GM15510 (cell line): ENCODE results near the gene GTF3C1.

Experiments used
- POLR2A ChIP-seq: IDR thresholded peaks from 3 replicates; pipeline ENCODE4 v1.6.1; 2011; ENCODE audit warnings: borderline replicate concordance; ENCODE audit not compliant: insufficient read length; ENCODE audit errors: extremely low read depth

Gene GTF3C1

DNA sequence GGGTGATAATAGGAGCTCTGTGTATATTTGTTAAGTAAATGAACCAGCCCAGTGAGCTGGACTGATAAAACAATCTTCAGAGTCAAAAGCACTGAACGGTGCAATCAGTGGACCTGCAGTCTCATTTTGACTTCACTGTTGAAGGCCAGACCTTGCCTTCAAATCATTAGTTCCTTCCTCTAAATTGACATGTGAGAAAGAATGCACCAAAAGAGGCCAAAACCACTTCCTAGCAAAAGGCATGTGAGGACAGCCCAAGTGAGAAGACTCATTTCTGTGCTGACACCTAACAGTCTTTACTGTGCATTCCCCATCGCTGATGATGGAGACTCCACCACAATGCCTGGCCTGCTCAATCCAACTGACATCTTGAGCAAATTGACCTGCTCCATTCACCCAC is 10.6 kb downstream of the GTF3C1 start:
- no peak for TF ChIP-seq POLR2A

DNA sequence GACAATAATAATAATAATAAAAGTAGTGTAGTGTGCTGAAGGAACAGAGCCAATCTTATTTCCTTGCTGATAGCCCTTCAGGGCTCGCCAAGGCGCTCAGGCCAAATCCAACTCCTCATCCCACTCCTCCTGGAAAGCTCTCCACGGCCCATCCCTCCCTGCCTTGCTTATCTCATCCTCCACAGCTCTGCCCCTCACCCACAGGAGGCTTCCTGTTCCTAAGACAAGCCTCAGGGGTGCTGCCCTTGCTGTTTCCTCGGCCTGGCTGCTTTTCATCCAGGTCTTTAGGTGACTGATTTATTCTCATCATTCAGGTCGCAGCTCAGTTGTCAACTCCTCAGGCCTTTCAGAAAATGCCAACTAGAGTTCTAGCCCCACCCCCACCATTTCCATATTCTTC is 11.2 kb downstream of the GTF3C1 start:
- TF ChIP-seq POLR2A: no peak

DNA sequence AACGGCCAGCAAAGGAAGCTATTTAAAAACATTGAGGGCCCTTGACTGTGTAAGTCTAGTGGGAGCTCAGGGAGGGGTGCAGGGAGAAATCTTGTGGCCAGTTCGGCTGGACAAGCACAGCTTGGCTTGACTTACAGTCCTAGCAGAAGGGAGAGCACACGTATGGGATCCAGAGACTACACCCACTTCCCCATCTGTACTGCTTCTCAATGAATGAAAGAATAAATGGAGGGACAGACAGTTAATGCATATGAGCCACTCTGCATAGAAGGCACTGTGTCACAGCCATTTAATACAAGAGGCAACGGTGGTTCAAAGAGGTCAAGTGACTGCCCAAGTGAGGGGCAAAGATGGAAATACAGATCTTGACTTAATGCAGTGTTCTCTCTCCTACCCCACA is 15.5 kb downstream of the GTF3C1 start:
- TF ChIP-seq POLR2A: no peak

- TF ChIP-seq POLR2A: no peak
Measured at GRCh38 chr16:27531826-27532800, 17.6 kb downstream of the GTF3C1 start.

GRCh38 chr16:27531186-27531585 is 18.5 kb downstream of the GTF3C1 start:
- no peak for TF ChIP-seq POLR2A

DNA sequence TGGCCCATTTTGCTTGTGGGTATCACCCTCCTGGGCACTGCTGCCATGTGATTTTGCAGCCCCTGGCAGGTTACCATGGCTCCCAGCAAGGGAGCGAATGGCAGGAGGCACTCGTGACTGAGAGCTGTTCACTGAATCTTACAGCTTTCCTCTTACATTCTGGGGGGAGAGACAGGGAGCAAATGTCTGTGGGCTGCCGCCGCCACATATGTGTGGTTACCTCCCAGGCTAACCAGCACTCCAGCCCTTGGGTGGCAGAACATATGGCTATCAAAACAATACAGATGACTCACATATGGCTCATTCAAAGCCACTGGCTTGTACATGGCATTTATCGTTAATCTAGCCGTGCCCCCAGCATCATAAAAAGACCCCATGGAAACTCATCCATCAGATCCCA is 19.8 kb downstream of the GTF3C1 start:
- no peak for TF ChIP-seq POLR2A

DNA sequence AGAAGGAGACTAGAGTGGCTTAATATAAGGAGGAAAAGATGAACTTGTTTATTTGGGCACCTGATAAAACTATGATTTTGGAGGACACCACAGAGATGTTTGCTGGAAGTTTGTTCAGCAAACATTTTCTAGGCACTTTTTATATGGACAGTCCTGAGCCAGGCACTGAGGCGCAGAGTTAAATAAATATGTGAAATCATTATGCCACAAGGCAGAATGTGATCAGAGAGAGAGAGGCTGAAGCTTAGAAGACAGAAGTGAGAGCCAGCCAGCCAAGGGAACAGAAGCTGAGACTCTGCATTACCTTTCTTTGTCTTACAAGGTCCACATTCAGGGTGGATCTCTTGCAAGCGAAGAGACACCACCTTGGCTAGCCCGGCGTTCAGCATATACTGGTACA is 21.4 kb downstream of the GTF3C1 start:
- no peak for TF ChIP-seq POLR2A

GRCh38 chr16:27526180-27526579 is 23.5 kb downstream of the GTF3C1 start:
- TF ChIP-seq POLR2A: no peak

- TF ChIP-seq POLR2A: no peak
Measured at GRCh38 chr16:27522173-27522707, 27.5 kb downstream of the GTF3C1 start.

DNA sequence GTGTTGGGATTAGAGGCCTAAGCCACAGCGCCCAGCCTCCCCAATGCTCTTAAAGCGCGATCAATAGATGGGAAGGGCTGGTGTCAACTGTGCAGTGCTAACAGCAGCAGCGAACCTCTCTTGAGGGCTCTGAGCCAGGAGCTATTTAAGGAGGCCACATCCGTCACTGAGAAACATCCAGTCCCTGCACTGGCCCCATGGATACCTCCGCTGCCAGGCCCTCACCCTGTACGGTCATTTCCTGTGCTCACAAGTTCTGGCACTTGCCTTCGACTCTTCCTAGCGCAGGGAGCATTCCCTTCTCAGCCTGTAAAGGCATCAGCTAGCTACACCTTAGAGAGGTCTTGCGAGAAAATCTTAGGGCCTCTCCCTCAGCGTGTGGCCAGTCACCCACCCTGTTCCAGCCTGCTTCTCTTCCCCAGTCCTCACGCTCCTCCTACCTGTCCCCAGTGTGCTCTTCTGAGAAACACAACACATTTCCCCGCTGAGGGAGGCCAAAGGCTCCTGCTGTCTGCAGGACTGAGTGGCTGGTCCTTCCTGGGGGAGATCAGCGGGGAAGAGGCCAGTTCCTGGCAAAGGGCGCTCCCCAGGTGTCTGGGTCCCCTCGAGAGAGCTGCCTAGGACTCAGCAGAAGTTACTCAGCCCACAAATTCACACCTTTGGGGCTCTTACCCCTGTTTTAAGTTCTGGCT is 28.6 kb downstream of the GTF3C1 start:
- no peak for TF ChIP-seq POLR2A

DNA sequence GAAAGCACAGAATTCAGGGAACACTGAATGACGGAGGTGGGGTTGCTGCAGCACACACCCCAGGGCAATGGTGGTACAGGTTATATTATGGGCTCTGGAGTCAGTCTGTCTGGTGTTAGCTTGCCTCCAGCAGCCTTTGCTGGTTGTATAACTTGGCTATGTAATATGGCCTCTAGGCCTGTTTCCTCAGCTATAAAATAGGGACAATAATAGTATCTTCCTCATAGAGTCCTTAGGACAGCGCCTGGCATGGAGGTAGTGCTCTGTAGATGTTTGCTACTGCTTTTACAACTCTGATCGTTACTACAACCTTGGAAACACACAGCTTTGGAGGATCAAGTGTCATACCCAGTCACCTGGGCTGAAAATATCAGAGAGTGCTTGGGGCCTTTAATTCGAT is 31.5 kb downstream of the GTF3C1 start:
- TF ChIP-seq POLR2A: no peak

GRCh38 chr16:27517664-27518063 is 32.0 kb downstream of the GTF3C1 start:
- no peak for TF ChIP-seq POLR2A

DNA sequence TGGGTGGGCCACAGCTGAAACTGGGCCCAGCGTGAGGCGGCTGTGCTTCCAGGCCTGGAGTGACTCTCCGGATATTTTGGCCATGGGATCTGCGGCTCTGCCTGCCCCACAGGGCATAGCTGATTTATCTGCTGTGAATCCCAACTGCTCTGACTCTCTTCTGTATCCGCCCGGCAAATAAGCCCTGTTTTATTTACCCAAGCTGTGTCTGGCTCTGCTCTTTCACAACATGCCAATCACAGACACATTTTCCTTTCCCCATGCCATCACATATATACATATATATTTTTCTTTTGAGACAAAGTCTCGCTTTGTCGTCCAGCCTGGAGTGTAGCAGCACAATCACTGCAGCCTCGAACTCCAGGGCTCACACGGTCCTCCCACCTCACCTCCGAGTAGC is 33.3 kb downstream of the GTF3C1 start:
- TF ChIP-seq POLR2A: no peak

DNA sequence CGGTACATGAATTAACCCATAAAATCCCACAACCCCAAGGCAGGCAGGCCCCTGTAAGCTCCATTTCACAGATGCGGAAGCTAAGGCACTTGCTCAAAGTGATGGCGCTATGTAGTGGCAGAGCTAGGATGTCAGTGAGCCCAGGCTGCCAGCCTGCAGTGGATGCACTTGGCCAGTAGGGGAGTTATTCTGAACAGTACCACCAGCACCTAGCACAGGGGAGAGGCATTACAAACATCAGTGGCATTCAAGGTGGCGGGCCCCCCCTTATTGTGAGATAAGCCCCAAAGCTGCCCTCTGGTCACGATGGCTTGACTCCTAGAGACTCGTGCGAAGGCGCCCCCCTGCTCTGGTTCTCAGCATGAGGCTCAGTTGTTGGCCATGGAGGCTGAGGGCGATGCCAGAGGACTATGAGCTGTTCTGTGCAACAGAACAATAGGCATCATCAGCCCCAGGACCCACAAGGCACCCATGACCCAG is 33.8 kb downstream of the GTF3C1 start:
- no peak for TF ChIP-seq POLR2A

- no peak for TF ChIP-seq POLR2A
Measured at GRCh38 chr16:27514806-27515205, 34.9 kb downstream of the GTF3C1 start.
